Spleen (tissue), 11 donors: ENCODE results near the gene DEFB123. TPM values are rescaled to one million over a fixed set of nuclear protein-coding genes. Genes with fewer than 3 reads are reported as not detected.

Source experiments
- DNase-seq: peaks from one replicate; pipeline ENCODE4 v3.0.0-alpha.2; 2020
- H3K27ac ChIP-seq, 8 donors: fragments of 200-600 bp; sonication (generic) in 7 of 8; 1 replicate in 4 of 8; 2 replicates in 4 of 8; pipeline versions ENCODE4 v1.5.0 to v1.8.0; 2016 to 2021; ENCODE audit warnings: inconsistent platforms in 4 of 8, mild to moderate bottlenecking in 4 of 8, moderate library complexity in 1 of 8
- H3K27me3 ChIP-seq, 7 donors: fragments of 200-600 bp; sonication (generic) in 6 of 7; replicated peaks in 1 of 7; 1 replicate in 4 of 7; 2 replicates in 3 of 7; pipeline versions ENCODE4 v1.5.0 to v1.8.0; 2016 to 2021; ENCODE audit warnings: inconsistent platforms in 3 of 7, mild to moderate bottlenecking in 1 of 7
- H3K36me3 ChIP-seq, 6 donors: fragments of 200-600 bp; sonication (generic) in 5 of 6; 1 replicate in 4 of 6; 2 replicates in 2 of 6; pipeline versions ENCODE4 v1.5.0 to v1.8.0; 2016 to 2021; ENCODE audit warnings: inconsistent platforms in 2 of 6
- H3K4me1 ChIP-seq, 6 donors: fragments of 200-600 bp; sonication (generic) in 5 of 6; 1 replicate in 3 of 6; 2 replicates in 3 of 6; pipeline versions ENCODE4 v1.5.0 to v1.8.0; 2016 to 2021; ENCODE audit warnings: inconsistent platforms in 3 of 6
- H3K4me3 ChIP-seq, 8 donors: fragments of 200-600 bp; sonication (generic) in 7 of 8; 1 replicate in 4 of 8; 2 replicates in 4 of 8; pipeline versions ENCODE4 v1.5.0 to v1.8.0; 2016 to 2021; ENCODE audit warnings: inconsistent platforms in 4 of 8, mild to moderate bottlenecking in 4 of 8, moderate library complexity in 2 of 8
- H3K9me3 ChIP-seq, 8 donors: fragments of 200-600 bp; sonication (generic) in 7 of 8; 1 replicate in 4 of 8; 2 replicates in 4 of 8; pipeline versions ENCODE4 v1.5.0 to v1.8.0; 2016 to 2021; ENCODE audit warnings: inconsistent platforms in 4 of 8
- CTCF ChIP-seq, 11 experiments: fragments of 200-600 bp in 7 of 11; fragments of 450-650 bp in 4 of 11; sonication (generic) in 4 of 11; IDR thresholded peaks in 8 of 11; conservative IDR thresholded peaks in 3 of 11; 1 replicate in 7 of 11; 2 replicates in 4 of 11; pipeline versions ENCODE4 v1.4.0 to v1.8.0; 2016 to 2021; ENCODE audit warnings: antibody characterized with exemption in 11 of 11, inconsistent platforms in 4 of 11, mild to moderate bottlenecking in 1 of 11
- POLR2A ChIP-seq, 3 donors: fragments of 450-650 bp; IDR thresholded peaks; one replicate each; pipeline ENCODE4 v1.5.1; 2017; ENCODE audit warnings: antibody characterized with exemption in 3 of 3, mild to moderate bottlenecking in 1 of 3
- POLR2AphosphoS5 ChIP-seq, 3 donors: sonication (generic); formaldehyde crosslinking; IDR thresholded peaks; one replicate each; pipeline ENCODE4 v1.5.1; 2017; ENCODE audit warnings: antibody characterized with exemption in 3 of 3
- WGBS, 5 donors: extraction: QIAGEN DNeasy Blood & Tissue Kit in 3 of 5; methylation state at CpG; one replicate each; pipeline versions ENCODE4 v1.1.5 to v1.1.7; 2013 to 2018; 5-methylcytosine and 5-hydroxymethylcytosine counted together
- intact Hi-C: fragments of 100-400 bp; cut with DNase I; formaldehyde crosslinking; loops from one replicate; pipeline ENCODE4 v1.15.0; 2023; ENCODE audit warnings: low total_unique reads
- polyA plus RNA-seq, 3 donors: library from polyadenylated mRNA; stranded (reverse); fragments of 200-250 nt; gene quantifications; one replicate each; pipeline ENCODE4 v1.2.1, GENCODE V29; 2013
- total RNA-seq, 7 donors: library from RNA; depleted of rRNA in 3 of 7; stranded (reverse); fragments of >200 nt in 3 of 7; fragmentation: NEBNext Ultra II Directional in 4 of 7; extraction: Animal tissue kit (Norgen Biotek cat#: 25700) in 4 of 7; gene quantifications; one replicate each; pipeline versions ENCODE4 v1.1.0 to v1.2.1, GENCODE V29; 2016 to 2021
- donor health status: healthy with polysubstance abuse.
- donor health status: DM: no; HTN: no; CAD: no; lungs with moderate emphysema.
- donor health status: DM: no; HTN: no; CAD: no.
- donor health status: Bipolar disorder and iron deficiency.
- donor health status: healthy.
- donor health status: DM: no; HTN: no; CAD: no.
- donor health status: DM: yes; HTN: yes; CAD: no.

DEFB123 gene
- total and polyA plus RNA-seq, 10 donors: not detected

DNA sequence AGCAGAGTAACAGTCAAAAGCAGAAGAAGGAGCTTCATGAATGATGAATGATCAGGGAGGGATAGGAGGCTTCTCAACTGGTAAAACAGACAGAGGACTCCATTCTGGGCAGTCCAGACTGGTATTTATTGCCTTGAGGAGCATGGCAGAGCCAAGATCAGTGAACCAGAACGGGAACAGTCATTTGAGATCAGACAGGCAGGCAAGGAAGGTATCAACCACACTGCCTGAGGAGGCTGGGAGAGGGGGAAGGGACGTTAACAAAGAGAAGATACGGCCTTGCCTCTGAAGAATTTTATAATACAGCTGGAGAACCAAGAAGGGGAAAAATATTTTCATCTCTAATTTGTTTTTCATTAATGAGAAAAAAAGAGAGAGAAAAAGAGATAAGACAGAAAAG, 34.3 kb upstream of the DEFB123 start, which contains the start of gene DEFB121:
TSS of gene DEFB121 (minus strand) at position 101 of the 400 bp plus-strand sequence. CDS start at position 38, 63 bp downstream.
- Histone ChIP-seq H3K4me3 (no peak within 1 kb of the TSS), H3K36me3 (no peaks in the 10 kb centered on the region), H3K4me1 (no peaks in the 10 kb centered on the region), H3K27me3 (peaks cover 0 to 43% (median 0%) of the 10 kb centered on the region in 7 donors), H3K27ac (no peak within 1 kb of the TSS), H3K9me3 (no peaks in the 10 kb centered on the region)
- WGBS, 5 donors: 40 to 51% (median 46%) methylated on average over 3 of the region's 3 CpGs
- TF ChIP-seq POLR2AphosphoS5 (IDR thresholded peaks at IDR 0.05) (no peak), POLR2A (IDR thresholded peaks at IDR 0.05) (no peak), CTCF (IDR thresholded peaks at IDR 0.05 in 8 of 11, conservative IDR thresholded peaks at IDR 0.05 in 3 of 11) (no peak)
- intact Hi-C loops: no loop called here
- no peak for DNase-seq

GRCh38 chr20:31410011-31410410, 30.4 kb upstream of the DEFB123 start:
- Histone ChIP-seq H3K27ac (no peak overlapping the region), H3K9me3 (no peaks in the 10 kb centered on the region), H3K4me3 (no peak overlapping the region), H3K4me1 (no peaks in the 10 kb centered on the region), H3K27me3 (peaks cover 0 to 51% (median 0%) of the 10 kb centered on the region in 7 donors), H3K36me3 (no peaks in the 10 kb centered on the region)
- TF ChIP-seq POLR2A (IDR thresholded peaks at IDR 0.05) (no peak), CTCF (IDR thresholded peaks at IDR 0.05 in 8 of 11, conservative IDR thresholded peaks at IDR 0.05 in 3 of 11) (no peak), POLR2AphosphoS5 (IDR thresholded peaks at IDR 0.05) (no peak)
- intact Hi-C loops: no loop called here
- WGBS, 5 donors: 45 to 76% (median 61%) methylated on average over 1 of the region's 1 CpG
- DNase-seq: no peak

DNA sequence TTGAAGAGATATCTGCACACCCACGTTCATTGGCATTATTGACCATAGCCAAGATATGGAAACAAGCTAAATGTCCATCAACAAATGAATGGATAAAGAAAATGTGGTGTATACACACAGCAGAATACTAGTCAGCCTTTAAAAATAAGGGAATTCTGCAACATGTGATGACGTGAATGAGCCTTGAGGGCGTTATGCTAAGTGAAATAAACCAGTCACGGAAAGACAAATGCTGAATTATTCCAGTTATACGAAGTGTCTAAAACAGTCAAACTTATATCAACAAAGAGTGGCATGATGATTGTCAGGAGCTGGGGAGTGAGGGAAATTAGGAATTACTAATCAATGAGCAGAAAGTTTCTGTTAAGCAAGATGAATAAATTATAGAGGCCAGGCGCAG, 26.1 kb upstream of the DEFB123 start:
- 73 to 82% (median 76%) methylated on average over 6 of the region's 6 CpGs for WGBS, 5 donors
- no peak for DNase-seq
- intact Hi-C loops: no loop called here
- TF ChIP-seq CTCF (IDR thresholded peaks at IDR 0.05 in 8 of 11, conservative IDR thresholded peaks at IDR 0.05 in 3 of 11): no peak
- no peak for TF ChIP-seq POLR2AphosphoS5 (IDR thresholded peaks at IDR 0.05)
- no peak for TF ChIP-seq POLR2A (IDR thresholded peaks at IDR 0.05)
- no peaks in the 10 kb centered on the region for H3K4me1 ChIP-seq
- H3K27ac ChIP-seq: no peak overlapping the region
- H3K9me3 ChIP-seq: no peaks in the 10 kb centered on the region
- peaks cover 0 to 29% (median 0%) of the 10 kb centered on the region in 7 donors for H3K27me3 ChIP-seq
- H3K4me3 ChIP-seq: no peak overlapping the region
- H3K36me3 ChIP-seq: no peaks in the 10 kb centered on the region

DNA sequence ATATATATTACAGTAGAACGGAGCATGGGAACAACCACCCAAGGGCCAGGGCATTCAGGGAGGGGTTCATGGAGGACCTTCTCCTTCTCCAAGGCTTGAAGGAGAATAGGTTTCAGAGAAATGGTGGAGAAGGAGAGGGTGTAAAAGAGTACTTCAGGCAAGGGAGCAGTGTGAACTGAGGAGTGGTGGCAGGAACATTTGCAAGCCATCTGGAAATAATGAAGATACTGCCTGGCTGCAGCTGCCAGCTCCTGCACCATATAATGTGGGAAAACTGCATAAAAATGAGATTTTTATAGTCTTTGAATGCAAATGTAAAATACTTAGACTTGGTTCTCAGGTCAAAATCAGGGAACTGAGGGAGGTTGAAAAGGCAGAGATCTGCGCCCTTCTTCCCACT, 24.8 kb upstream of the DEFB123 start:
- intact Hi-C loops: no loop called here
- 85 to 98% (median 93%) methylated on average over 2 of the region's 2 CpGs for WGBS, 5 donors
- H3K27me3 ChIP-seq: peaks cover 0 to 22% (median 0%) of the 10 kb centered on the region in 7 donors
- H3K36me3 ChIP-seq: no peaks in the 10 kb centered on the region
- no peaks in the 10 kb centered on the region for H3K4me1 ChIP-seq
- DNase-seq: no peak
- no peaks in the 10 kb centered on the region for H3K9me3 ChIP-seq
- no peak overlapping the region for H3K27ac ChIP-seq
- no peak for TF ChIP-seq POLR2AphosphoS5 (IDR thresholded peaks at IDR 0.05)
- no peak for TF ChIP-seq POLR2A (IDR thresholded peaks at IDR 0.05)
- TF ChIP-seq CTCF (IDR thresholded peaks at IDR 0.05 in 8 of 11, conservative IDR thresholded peaks at IDR 0.05 in 3 of 11): no peak
- H3K4me3 ChIP-seq: no peak overlapping the region
